ENCODE data around the gene RBAK. TPM values are rescaled to one million over a fixed set of nuclear protein-coding genes. Genes with fewer than 3 reads are reported as not detected.
"Not testable (repeated sequence)": the region's sequence is repeated elsewhere in the genome, so short reads cannot be mapped to it uniquely, and the experiment has no call there.

The RBAK gene
- total and polyA plus RNA-seq, 8 donors = 9.7 to 22.0 (median 19.3) TPM

GRCh38 chr7:5077740-5078139 lies 32.1 kb downstream of the RBAK start:
- peak; percentile 44 for ATAC-seq
- H3K9me3 ChIP-seq = no peaks in the 10 kb centered on the region
- no peak for TF ChIP-seq CTCF (IDR thresholded peaks at IDR 0.05)
- DNase-seq = peak in 1 of 4 donors; percentile 8
- intact Hi-C loops (cut with DNase I) = no loop called here
- no peak overlapping the region for H3K4me3 ChIP-seq
- no peaks in the 10 kb centered on the region for H3K36me3 ChIP-seq
- H3K4me1 ChIP-seq = no peaks in the 10 kb centered on the region
- no peak overlapping the region for H3K27ac ChIP-seq
- peaks cover 0 to 55% of the 10 kb centered on the region in 2 donors for H3K27me3 ChIP-seq

DNA sequence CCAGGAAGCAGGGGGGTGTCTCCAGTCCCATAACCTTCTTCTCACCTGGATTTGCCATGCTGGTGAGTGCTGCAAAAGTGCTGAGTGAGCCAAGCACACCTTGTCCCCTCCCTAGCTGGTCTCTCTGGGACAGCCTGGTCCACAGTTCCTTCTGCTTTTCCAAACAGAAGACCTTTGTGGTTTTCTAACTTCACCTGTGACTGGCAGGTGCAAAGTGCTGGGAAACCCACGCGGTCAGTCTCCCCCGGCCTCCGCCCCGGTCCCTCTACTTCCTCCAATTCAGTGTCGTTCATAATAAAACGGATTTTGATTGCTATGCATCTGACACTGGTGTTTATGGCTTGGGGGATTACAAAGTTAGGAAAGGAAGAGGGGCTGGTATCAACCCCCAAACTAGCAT lies 37.1 kb downstream of the RBAK start:
- Histone ChIP-seq H3K27me3 (peaks cover 0 to 55% of the 10 kb centered on the region in 2 donors), H3K4me1 (peaks cover 0 to 5% of the 10 kb centered on the region in 2 donors), H3K9me3 (no peaks in the 10 kb centered on the region), H3K27ac (no peak overlapping the region), H3K36me3 (no peaks in the 10 kb centered on the region), H3K4me3 (no peak overlapping the region)
- no peak for DNase-seq
- no peak for TF ChIP-seq CTCF (IDR thresholded peaks at IDR 0.05)
- intact Hi-C loops (cut with DNase I) = loop anchor here in 1 of 2 donors (10.0 kb wide), 2 partner anchors 88 to 288 kb away; no protein-coding TSS in a partner anchor
- ATAC-seq = no peak

DNA sequence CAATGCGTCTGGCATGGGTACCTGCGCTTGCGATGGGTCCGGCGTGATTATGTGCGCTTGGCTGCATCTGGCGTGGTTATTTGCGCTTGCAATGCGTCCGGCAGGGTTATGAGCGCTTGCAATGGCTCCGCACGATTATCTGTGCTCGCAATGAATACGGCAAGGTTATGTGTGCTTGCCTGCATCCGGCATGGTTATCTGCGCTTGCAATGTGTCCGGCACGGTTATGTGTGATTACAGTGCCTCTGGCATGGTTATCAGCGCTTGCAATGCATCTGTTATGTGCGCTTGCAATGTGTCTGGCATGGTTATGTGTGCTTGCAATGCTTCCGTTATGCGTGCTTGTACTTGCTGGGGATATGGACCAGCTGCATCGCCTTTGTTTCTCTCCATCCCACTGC lies 37.7 kb downstream of the RBAK start:
- Histone ChIP-seq H3K4me3 (no peak overlapping the region), H3K36me3 (no peaks in the 10 kb centered on the region), H3K27me3 (peaks cover 0 to 50% of the 10 kb centered on the region in 2 donors), H3K27ac (no peak overlapping the region), H3K9me3 (no peaks in the 10 kb centered on the region), H3K4me1 (peaks cover 0 to 5% of the 10 kb centered on the region in 2 donors)
- DNase-seq (peak in 3 of 4 donors; percentile 47 to 79 (median 74)), ATAC-seq (no peak)
- no peak for TF ChIP-seq CTCF (IDR thresholded peaks at IDR 0.05)
- intact Hi-C loops (cut with DNase I) = loop anchor here in 1 of 2 donors (10.0 kb wide), 2 partner anchors 89 to 289 kb away; no protein-coding TSS in a partner anchor

- intact Hi-C loops (cut with DNase I) = loop anchor here in 1 of 2 donors (10.0 kb wide), 2 partner anchors 91 to 291 kb away; no protein-coding TSS in a partner anchor
Observed at GRCh38 chr7:5086256-5086655, 40.6 kb downstream of the RBAK start.

GRCh38 chr7:5088228-5088833 lies 42.7 kb downstream of the RBAK start:
- H3K36me3 ChIP-seq, H3K4me1 ChIP-seq, H3K27ac ChIP-seq, H3K9me3 ChIP-seq, H3K4me3 ChIP-seq: not testable (repeated sequence)
- intact Hi-C loops (cut with DNase I) = loop anchor here in 1 of 2 donors (10.0 kb wide), 2 partner anchors 94 to 294 kb away; no protein-coding TSS in a partner anchor
- peaks cover 0 to 43% of the 10 kb centered on the region in 2 donors for H3K27me3 ChIP-seq
- peak in 1 of 4 donors; percentile 16 for DNase-seq
- peak; percentile 39 for ATAC-seq

More at GRCh38 chr7:5086256-5086655, 40.6 kb downstream of the RBAK start:
- H3K4me1 ChIP-seq = peaks cover 0 to 5% of the 10 kb centered on the region in 2 donors
- no peak for TF ChIP-seq CTCF (IDR thresholded peaks at IDR 0.05)
- peaks cover 0 to 52% of the 10 kb centered on the region in 2 donors for H3K27me3 ChIP-seq
- ATAC-seq = no peak
- H3K4me3 ChIP-seq = no peak overlapping the region
- no peaks in the 10 kb centered on the region for H3K9me3 ChIP-seq
- DNase-seq = peak in 1 of 4 donors; percentile 74
- H3K36me3 ChIP-seq = no peaks in the 10 kb centered on the region
- no peak overlapping the region for H3K27ac ChIP-seq
